ENCODE data around the gene RUNX3. TPM values are rescaled to one million over a fixed set of nuclear protein-coding genes. Genes with fewer than 3 reads are reported as not detected.

Gene RUNX3
- total RNA-seq, 1 donor: not detected

DNA sequence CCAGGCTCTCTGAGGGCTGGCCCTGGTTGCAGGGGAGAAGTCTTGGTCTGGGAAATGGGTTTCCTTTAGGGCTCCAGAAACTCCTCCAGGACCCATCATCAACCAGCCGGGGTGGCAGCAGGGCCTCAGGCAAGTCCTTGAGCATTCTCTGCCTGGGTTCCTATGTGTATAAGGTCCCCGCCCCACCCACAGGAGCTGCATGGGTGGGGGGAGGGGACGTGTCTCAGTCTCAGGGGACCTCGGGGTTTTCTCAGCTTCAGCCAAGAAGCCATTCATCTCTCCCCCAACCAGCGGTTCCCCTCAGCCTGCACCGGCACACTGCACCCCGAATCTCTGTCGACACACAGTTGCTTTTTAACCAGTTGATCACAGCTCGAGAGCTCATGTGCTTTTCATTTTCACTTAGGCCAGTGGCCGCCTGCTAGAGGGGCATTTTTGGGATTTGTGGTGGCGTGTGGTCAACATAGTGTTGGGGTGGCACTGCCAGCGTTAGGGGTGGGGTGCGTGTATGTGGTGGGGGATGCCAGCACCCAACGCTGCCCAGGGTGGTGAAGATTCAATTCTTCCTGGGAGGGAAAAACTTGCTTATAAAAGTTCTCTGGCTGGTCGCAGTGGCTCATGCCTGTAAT is 6.5 kb downstream of the RUNX3 start:
- TF ChIP-seq CTCF (IDR thresholded peaks at IDR 0.05; ENCODE audit: insufficient read depth, low read length): no peak

DNA sequence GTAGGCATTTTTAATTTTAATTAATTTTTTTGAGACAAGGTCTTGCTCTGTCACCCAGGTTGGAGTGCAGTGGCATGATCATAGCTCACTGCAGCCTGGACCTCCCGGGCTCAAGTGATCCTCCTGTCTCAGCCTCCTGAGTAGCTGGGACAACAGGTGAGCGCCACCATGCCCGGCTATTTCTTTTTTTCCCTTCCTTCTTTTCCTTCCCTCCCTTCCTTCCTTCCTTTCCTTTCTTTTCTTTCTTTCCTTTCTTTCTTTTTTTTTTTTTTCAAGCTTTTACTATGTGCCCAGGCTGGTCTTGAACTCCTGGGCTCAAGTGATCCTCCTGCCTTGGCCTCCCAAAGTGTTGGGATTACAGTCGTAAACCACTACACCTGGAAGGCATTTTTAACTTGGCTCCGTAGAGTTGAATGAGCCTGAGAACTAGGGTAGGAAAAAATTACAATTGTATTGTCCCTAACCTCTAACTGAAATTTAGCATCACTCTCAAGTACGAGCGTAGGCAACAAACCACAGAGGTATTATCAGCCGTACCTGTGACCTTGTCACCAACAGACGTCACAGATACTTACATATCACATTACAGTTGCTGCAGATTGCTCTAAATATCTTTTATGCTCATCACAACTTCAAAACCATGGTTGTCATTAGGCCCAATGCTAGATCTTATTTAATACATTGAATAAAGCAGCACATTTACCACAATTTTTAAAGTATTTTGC is 8.0 kb downstream of the RUNX3 start:
- no peak overlapping the region for H3K4me3 ChIP-seq (ENCODE audit: low read depth, low read length)
- no peak for TF ChIP-seq CTCF (IDR thresholded peaks at IDR 0.05; ENCODE audit: insufficient read depth, low read length)
- no peak for DNase-seq (ENCODE audit: low read depth)

More for the DNA sequence above, 6.5 kb downstream of the RUNX3 start:
- no peak overlapping the region for H3K4me3 ChIP-seq (ENCODE audit: low read depth, low read length)
- DNase-seq (ENCODE audit: low read depth): no peak

DNA sequence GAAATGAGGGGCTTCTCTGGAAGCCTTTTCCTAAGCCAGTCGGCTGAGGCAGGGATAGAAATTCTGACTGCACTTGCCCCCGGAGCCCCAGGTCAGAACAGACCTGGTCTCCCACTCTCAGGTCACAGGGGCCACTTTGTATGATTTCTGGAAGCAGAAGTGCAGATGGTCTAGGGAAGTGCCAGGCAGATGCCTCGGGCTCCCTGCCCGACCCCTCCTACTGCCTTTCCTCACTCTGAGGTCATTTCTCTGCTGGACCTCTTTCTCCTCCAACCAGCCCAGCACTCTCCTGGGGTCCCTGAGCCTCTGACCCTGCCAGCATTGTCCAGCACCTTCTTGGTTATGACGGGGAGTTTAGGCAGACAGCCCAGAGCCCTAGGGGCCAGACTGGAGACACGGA is 8.7 kb downstream of the RUNX3 start:
- no peak for DNase-seq (ENCODE audit: low read depth)
- TF ChIP-seq CTCF (IDR thresholded peaks at IDR 0.05; ENCODE audit: insufficient read depth, low read length): no peak
- no peak overlapping the region for H3K4me3 ChIP-seq (ENCODE audit: low read depth, low read length)

GRCh38 chr1:24920533-24920925 is 9.5 kb downstream of the RUNX3 start:
- DNase-seq (ENCODE audit: low read depth): no peak
- no peak for TF ChIP-seq CTCF (IDR thresholded peaks at IDR 0.05; ENCODE audit: insufficient read depth, low read length)
- peak overlapping the region; percentile 32 for H3K4me3 ChIP-seq (ENCODE audit: low read depth, low read length)

DNA sequence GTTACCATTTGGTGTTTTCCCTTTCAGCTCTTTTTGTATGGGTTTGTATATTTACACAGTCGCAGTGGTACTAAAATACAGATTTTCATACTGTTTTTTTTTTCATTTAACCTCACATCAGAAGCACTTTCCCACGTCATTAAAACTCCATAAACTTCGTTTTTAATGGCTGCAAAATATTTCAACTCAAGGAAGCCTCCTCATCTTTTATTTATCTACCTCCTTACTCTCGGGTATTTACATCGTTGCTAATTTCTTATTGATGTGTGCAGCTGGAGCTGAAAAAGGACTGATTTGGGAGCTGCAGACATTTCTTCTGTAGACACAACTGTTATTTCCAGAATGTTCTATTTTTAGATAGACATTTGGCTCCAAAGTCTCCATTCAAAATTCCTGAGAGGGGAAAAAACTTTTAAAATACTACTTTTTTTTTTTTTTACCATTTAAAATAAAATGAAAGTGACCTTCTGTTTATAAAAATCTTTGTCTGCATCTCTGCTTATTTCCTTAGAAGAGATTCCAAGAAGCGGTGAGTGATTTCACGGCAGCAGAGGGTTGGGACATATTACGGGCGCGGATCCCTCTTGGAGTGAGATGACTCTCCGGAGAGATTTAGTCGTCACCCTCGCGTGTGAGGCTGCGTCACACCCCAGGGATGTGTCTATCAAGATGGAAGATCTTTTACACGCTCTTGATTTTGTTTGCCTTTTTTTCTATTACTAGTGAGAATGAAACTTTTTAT is 10.1 kb downstream of the RUNX3 start:
- peak; percentile 86 for DNase-seq (ENCODE audit: low read depth)
- TF ChIP-seq CTCF (IDR thresholded peaks at IDR 0.05; ENCODE audit: insufficient read depth, low read length): no peak
- H3K4me3 ChIP-seq (ENCODE audit: low read depth, low read length): peak overlapping the region; percentile 32

DNA sequence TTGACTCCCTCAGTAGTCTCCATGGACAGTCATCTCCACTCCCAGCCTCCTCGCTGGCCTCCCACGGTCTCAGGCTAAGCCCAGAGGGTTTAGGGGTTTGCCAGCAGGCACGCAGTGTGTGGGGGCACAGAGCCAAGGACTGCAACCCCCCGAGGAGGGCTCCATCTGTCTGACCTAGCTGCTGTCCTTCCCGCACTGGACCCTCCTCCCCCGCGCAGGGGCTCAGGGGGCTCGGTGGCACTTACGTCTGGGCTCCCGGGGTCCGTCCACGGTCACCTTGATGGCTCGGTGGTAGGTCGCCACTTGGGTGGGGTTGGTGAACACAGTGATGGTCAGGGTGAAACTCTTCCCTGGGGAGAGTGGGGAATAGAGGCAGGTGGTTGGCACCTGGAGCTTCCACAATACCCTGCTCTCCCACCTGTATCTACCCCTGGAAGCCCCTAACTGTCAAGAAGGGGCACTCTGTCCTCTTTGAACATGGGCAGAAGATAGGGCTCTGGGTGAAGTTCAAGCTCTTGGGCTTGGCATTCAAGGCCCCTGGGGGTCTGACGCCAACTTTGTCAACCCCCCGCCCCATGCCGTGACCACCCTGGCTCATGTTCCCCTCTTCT is 11.0 kb downstream of the RUNX3 start:
- H3K4me3 ChIP-seq (ENCODE audit: low read depth, low read length): no peak overlapping the region
- no peak for DNase-seq (ENCODE audit: low read depth)
- no peak for TF ChIP-seq CTCF (IDR thresholded peaks at IDR 0.05; ENCODE audit: insufficient read depth, low read length)

Data from fibroblast of the aortic adventitia (primary cell).